OCI-LY7 (cell line): ENCODE measurements around the gene CHD5. TPM values are rescaled to one million over a fixed set of nuclear protein-coding genes. Genes with fewer than 3 reads are reported as not detected.
A peak's percentile ranks its signal among the peaks of the same experiment; 100 is the strongest.

Source experiments
- BruUV-seq: library from RNA; stranded (reverse); fragments of 400-500 nt; replicated peaks from 2 replicates; lab custom pipeline; 2021; lab: Mats Ljungman, UMichigan
- CTCF ChIA-PET: fragments of 300-600 bp; sonication (Branson Sonifier 250); formaldehyde crosslinking; loops from one replicate; lab custom pipeline; 2022; ENCODE audit warnings: antibody characterized with exemption; ENCODE audit not compliant: unreplicated experiment; lab: Charles Lee
- POLR2A ChIA-PET: fragments of 300-600 bp; sonication (Branson Sonifier 250); formaldehyde crosslinking; loops from one replicate; lab custom pipeline; 2022; ENCODE audit warnings: antibody characterized with exemption; lab: Charles Lee
- DNase-seq: peaks from one replicate; pipeline ENCODE4 v3.0.0-alpha.2; 2015; ENCODE audit warnings: low spot score
- H2AFZ ChIP-seq: fragments of 200-600 bp; sonication (generic), shearing (Covaris generic); 2 replicates; pipeline ENCODE4 v1.6.1; 2014; ENCODE audit warnings: mild to moderate bottlenecking, antibody characterized with exemption, low read length, moderate library complexity
- H3K27ac ChIP-seq: fragments of 200-600 bp; sonication (generic); 2 replicates; pipeline ENCODE4 v1.5.1; 2014; ENCODE audit warnings: mixed run types, low read depth, mild to moderate bottlenecking, moderate library complexity, low read length, inconsistent platforms; ENCODE audit not compliant: poor library complexity, severe bottlenecking
- H3K36me3 ChIP-seq: fragments of 200-600 bp; sonication (generic); 2 replicates; pipeline ENCODE4 v1.6.1; 2014; ENCODE audit warnings: mild to moderate bottlenecking, antibody characterized with exemption, low read length, moderate library complexity, mixed read lengths; ENCODE audit not compliant: insufficient read depth
- H3K4me1 ChIP-seq: fragments of 200-600 bp; sonication (generic); 2 replicates; pipeline ENCODE4 v1.5.1; 2014; ENCODE audit warnings: mild to moderate bottlenecking, low read length; ENCODE audit not compliant: insufficient read depth, poor library complexity, severe bottlenecking
- H3K4me2 ChIP-seq: fragments of 200-600 bp; sonication (generic); 2 replicates; pipeline ENCODE4 v1.6.1; 2014; ENCODE audit warnings: mild to moderate bottlenecking, low read length
- H3K4me3 ChIP-seq: fragments of 200-600 bp; sonication (generic); 2 replicates; pipeline ENCODE4 v1.5.1; 2014; ENCODE audit warnings: mild to moderate bottlenecking, low read depth, low read length; ENCODE audit not compliant: poor library complexity, severe bottlenecking
- H3K79me2 ChIP-seq: fragments of 200-600 bp; sonication (generic); 2 replicates; pipeline ENCODE4 v1.6.1; 2016; ENCODE audit warnings: low read depth, mild to moderate bottlenecking, low read length, moderate library complexity, mixed read lengths; ENCODE audit not compliant: insufficient read depth
- H3K9me2 ChIP-seq: fragments of 200-600 bp; sonication (generic); 2 replicates; pipeline ENCODE4 v1.6.1; 2016; ENCODE audit warnings: mild to moderate bottlenecking, low read length, mixed read lengths; ENCODE audit not compliant: insufficient read depth
- H3K9me3 ChIP-seq: fragments of 200-600 bp; sonication (generic); 2 replicates; pipeline ENCODE4 v1.6.1; 2014; ENCODE audit warnings: mild to moderate bottlenecking, mixed run types, low read length, mixed read lengths
- H4K20me1 ChIP-seq: fragments of 200-600 bp; sonication (generic); 2 replicates; pipeline ENCODE4 v1.6.1; 2014; ENCODE audit warnings: mild to moderate bottlenecking, antibody characterized with exemption, low read length, moderate library complexity, mixed read lengths; ENCODE audit not compliant: insufficient read depth
- EZH2phosphoT487 ChIP-seq: fragments of 200-600 bp; sonication (generic); IDR thresholded peaks from 2 replicates; pipeline ENCODE4 v1.6.1; 2018; ENCODE audit warnings: low read depth, borderline replicate concordance, mild to moderate bottlenecking, mixed run types, antibody characterized with exemption, low read length, moderate library complexity, mixed read lengths
- intact Hi-C: fragments of 100-400 bp; cut with micrococcal nuclease; formaldehyde crosslinking; loops from one replicate; pipeline ENCODE4 v1.10.0; 2022; ENCODE audit not compliant: unreplicated experiment
- total RNA-seq, 2 experiments: library from RNA; depleted of rRNA in 1 of 2; stranded (reverse); fragments of >200 nt in 1 of 2; shearing (Covaris generic) in 1 of 2; gene quantifications; 2 replicates each; pipeline ENCODE4 v1.2.3, GENCODE V29; 2014 to 2022
- TF ChIP-seq, protein P1 (sequence below): fragments of 200-600 bp; sonication (generic); conservative IDR thresholded peaks from 2 replicates; pipeline ENCODE4 v1.5.1; 2014; ENCODE audit warnings: mild to moderate bottlenecking, antibody characterized with exemption, low read length, moderate library complexity, mixed read lengths

CHD5 gene
- total RNA-seq, 2 experiments from 2014 or later, result 0.19 to 0.38 TPM

- ChIA-PET POLR2A (no interaction called here), CTCF (no interaction called here)
- H4K20me1 ChIP-seq, result no peaks in the 10 kb centered on the region
- H3K9me2 ChIP-seq, result no peaks in the 10 kb centered on the region
- H3K9me3 ChIP-seq, result no peaks in the 10 kb centered on the region
- BruUV-seq, result no TSS peak
- no peaks in the 10 kb centered on the region for H3K79me2 ChIP-seq
- intact Hi-C loops, result no loop called here
- H3K27ac ChIP-seq, result no peak overlapping the region
- H3K4me1 ChIP-seq, result no peaks in the 10 kb centered on the region
- no peak for TF ChIP-seq EZH2phosphoT487
- TF ChIP-seq, protein P1, sequence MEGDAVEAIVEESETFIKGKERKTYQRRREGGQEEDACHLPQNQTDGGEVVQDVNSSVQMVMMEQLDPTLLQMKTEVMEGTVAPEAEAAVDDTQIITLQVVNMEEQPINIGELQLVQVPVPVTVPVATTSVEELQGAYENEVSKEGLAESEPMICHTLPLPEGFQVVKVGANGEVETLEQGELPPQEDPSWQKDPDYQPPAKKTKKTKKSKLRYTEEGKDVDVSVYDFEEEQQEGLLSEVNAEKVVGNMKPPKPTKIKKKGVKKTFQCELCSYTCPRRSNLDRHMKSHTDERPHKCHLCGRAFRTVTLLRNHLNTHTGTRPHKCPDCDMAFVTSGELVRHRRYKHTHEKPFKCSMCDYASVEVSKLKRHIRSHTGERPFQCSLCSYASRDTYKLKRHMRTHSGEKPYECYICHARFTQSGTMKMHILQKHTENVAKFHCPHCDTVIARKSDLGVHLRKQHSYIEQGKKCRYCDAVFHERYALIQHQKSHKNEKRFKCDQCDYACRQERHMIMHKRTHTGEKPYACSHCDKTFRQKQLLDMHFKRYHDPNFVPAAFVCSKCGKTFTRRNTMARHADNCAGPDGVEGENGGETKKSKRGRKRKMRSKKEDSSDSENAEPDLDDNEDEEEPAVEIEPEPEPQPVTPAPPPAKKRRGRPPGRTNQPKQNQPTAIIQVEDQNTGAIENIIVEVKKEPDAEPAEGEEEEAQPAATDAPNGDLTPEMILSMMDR, result peak; percentile 30; the same call in 1 of the 2 replicates
- H2AFZ ChIP-seq, result no peak overlapping the region
- H3K4me3 ChIP-seq, result no peak overlapping the region
- H3K4me2 ChIP-seq, result no peak overlapping the region
- 0 out of 2 replicates have a peak, but pooled peaks cover 7% of the 10 kb centered on the region for H3K36me3 ChIP-seq
- no peak for DNase-seq
These were observed 97.6 kb downstream of the CHD5 start for GRCh38 chr1:6082430-6082971.

DNA sequence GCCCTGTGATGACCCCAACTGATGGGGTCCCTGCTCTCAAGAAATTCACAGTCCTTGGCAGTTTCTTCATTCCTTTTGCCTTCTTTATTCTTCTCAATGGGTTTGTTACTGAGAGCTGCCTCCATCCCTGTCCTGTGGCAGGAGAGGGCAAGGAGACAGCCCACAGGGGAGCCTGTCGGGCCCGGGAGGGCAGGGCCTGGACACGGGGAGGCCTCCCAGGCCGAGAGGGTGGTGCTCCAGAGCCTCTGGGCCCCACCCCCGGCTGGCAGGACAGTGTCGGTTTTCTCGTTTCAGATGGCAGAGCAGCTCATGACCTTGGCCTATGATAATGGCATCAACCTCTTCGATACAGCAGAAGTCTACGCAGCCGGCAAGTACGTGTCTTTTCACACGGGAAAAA lies 98.2 kb downstream of the CHD5 start:
- Histone ChIP-seq H3K79me2 (no peaks in the 10 kb centered on the region), H4K20me1 (no peaks in the 10 kb centered on the region), H2AFZ (no peak overlapping the region), H3K4me2 (no peak overlapping the region), H3K27ac (no peak overlapping the region), H3K4me3 (no peak overlapping the region), H3K9me2 (no peaks in the 10 kb centered on the region), H3K4me1 (no peaks in the 10 kb centered on the region), H3K9me3 (no peaks in the 10 kb centered on the region), H3K36me3 (0 out of 2 replicates have a peak, but pooled peaks cover 7% of the 10 kb centered on the region)
- no TSS peak for BruUV-seq
- DNase-seq, result no peak
- POLR2A ChIA-PET, result no interaction called here
- intact Hi-C loops, result no loop called here
- no peak for TF ChIP-seq EZH2phosphoT487
- TF ChIP-seq, protein P1, result no peak
- CTCF ChIA-PET, result no interaction called here

DNA sequence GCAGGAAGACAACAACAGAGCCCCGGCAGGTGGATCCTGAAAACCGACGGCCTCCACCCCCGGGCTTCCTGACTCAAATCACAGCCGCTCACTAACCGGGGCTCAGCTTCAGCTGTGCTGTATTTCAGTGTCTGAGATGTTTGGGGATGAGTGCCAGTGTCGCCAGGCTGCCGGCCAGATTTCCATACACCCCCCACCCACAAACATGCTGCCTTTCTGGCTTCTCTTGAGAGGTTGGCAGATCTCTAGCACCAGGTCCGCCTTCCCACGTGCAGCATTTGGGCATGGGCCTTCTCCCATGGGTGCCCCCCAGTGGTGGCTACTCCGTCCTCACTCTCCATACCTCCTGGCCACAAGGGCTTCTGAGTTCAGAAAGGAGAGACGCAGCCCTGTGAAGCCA lies 99.7 kb downstream of the CHD5 start:
- no TSS peak for BruUV-seq
- no peak overlapping the region for H3K4me3 ChIP-seq
- DNase-seq, result no peak
- no peak overlapping the region for H2AFZ ChIP-seq
- no peaks in the 10 kb centered on the region for H3K9me3 ChIP-seq
- H3K79me2 ChIP-seq, result no peaks in the 10 kb centered on the region
- ChIA-PET CTCF (no interaction called here), POLR2A (no interaction called here)
- H3K4me2 ChIP-seq, result no peak overlapping the region
- no peaks in the 10 kb centered on the region for H4K20me1 ChIP-seq
- H3K36me3 ChIP-seq, result 0 out of 2 replicates have a peak, but pooled peaks cover 7% of the 10 kb centered on the region
- TF ChIP-seq, protein P1, result peak; percentile 17; the same call in 1 of the 2 replicates
- TF ChIP-seq EZH2phosphoT487, result no peak
- intact Hi-C loops, result no loop called here
- no peak overlapping the region for H3K27ac ChIP-seq
- no peaks in the 10 kb centered on the region for H3K4me1 ChIP-seq
- H3K9me2 ChIP-seq, result no peaks in the 10 kb centered on the region
